GM23338 (cell line): ENCODE measurements around the gene ZNF565. TPM values are rescaled to one million over a fixed set of nuclear protein-coding genes. Genes with fewer than 3 reads are reported as not detected.
A peak's percentile ranks its signal among the peaks of the same experiment; 100 is the strongest.

Source experiments
- ATAC-seq: fragments of 200-7000 bp; cut with Tn5 transposase; 3 replicates; pipeline ENCODE4 v1.9.1; 2020
- DNase-seq: peaks from one replicate; pipeline ENCODE4 v3.0.0-alpha.2; 2015; ENCODE audit warnings: low spot score
- H2AFZ ChIP-seq: fragments of 200-600 bp; sonication (generic); 2 replicates; pipeline ENCODE4 v1.8.0; 2016; ENCODE audit warnings: antibody characterized with exemption, mild to moderate bottlenecking, moderate library complexity
- H3F3A ChIP-seq: fragments of 200-600 bp; sonication (generic); replicated peaks from 2 replicates; pipeline ENCODE4 v1.8.0; 2017; ENCODE audit warnings: antibody characterized with exemption, mixed run types, low read depth
- H3K27ac ChIP-seq: fragments of 200-600 bp; sonication (generic); 2 replicates; pipeline ENCODE4 v1.6.1; 2016; ENCODE audit warnings: low read depth
- H3K27me3 ChIP-seq: fragments of 200-600 bp; sonication (generic); 2 replicates; pipeline ENCODE4 v1.8.0; 2016; ENCODE audit warnings: mild to moderate bottlenecking, mixed run types, moderate library complexity; ENCODE audit not compliant: insufficient read depth
- H3K36me3 ChIP-seq: fragments of 200-600 bp; sonication (generic); 2 replicates; pipeline ENCODE4 v1.8.0; 2016; ENCODE audit warnings: mild to moderate bottlenecking; ENCODE audit not compliant: insufficient read depth
- H3K4me1 ChIP-seq: fragments of 200-600 bp; sonication (generic); 2 replicates; pipeline ENCODE4 v1.8.0; 2016; ENCODE audit warnings: mild to moderate bottlenecking, moderate library complexity; ENCODE audit not compliant: insufficient read depth
- H3K4me2 ChIP-seq: fragments of 200-600 bp; sonication (generic); 2 replicates; pipeline ENCODE4 v1.7.1; 2017; ENCODE audit warnings: mixed run types
- H3K4me3 ChIP-seq: fragments of 200-600 bp; sonication (generic); 2 replicates; pipeline ENCODE4 v1.6.1; 2016; ENCODE audit warnings: mixed run types
- H3K79me2 ChIP-seq: fragments of 200-600 bp; sonication (generic); replicated peaks from 2 replicates; pipeline ENCODE4 v1.8.0; 2017; ENCODE audit warnings: mild to moderate bottlenecking; ENCODE audit not compliant: insufficient read depth
- H3K9me2 ChIP-seq: fragments of 200-600 bp; sonication (generic); 2 replicates; pipeline ENCODE4 v1.8.0; 2017; ENCODE audit not compliant: insufficient read depth
- H4K20me1 ChIP-seq: fragments of 200-600 bp; sonication (generic); replicated peaks from 2 replicates; pipeline ENCODE4 v1.8.0; 2017; ENCODE audit warnings: mild to moderate bottlenecking; ENCODE audit not compliant: insufficient read depth
- H3K27ac Mint-ChIP-seq: 2 replicates; pipeline ENCODE4 v1.8.0; 2020; ENCODE audit warnings: inconsistent platforms, mild to moderate bottlenecking, moderate library complexity, mixed read lengths
- H3K27me3 Mint-ChIP-seq: 3 replicates; pipeline ENCODE4 v1.8.0; 2022; ENCODE audit warnings: low read depth, mild to moderate bottlenecking, moderate library complexity, mixed read lengths, inconsistent platforms; ENCODE audit not compliant: insufficient read depth, poor library complexity
- H3K36me3 Mint-ChIP-seq: 3 replicates; pipeline ENCODE4 v1.8.0; 2021; ENCODE audit warnings: low read depth, mild to moderate bottlenecking, inconsistent platforms, moderate library complexity, mixed read lengths
- H3K4me1 Mint-ChIP-seq: 3 replicates; pipeline ENCODE4 v1.8.0; 2020; ENCODE audit warnings: mild to moderate bottlenecking, inconsistent platforms, mixed read lengths
- H3K4me3 Mint-ChIP-seq: 3 replicates; pipeline ENCODE4 v1.8.0; 2021; ENCODE audit warnings: moderate library complexity, mild to moderate bottlenecking, inconsistent platforms, mixed read lengths
- H3K9me3 Mint-ChIP-seq: 3 replicates; pipeline ENCODE4 v1.8.0; 2020; ENCODE audit warnings: moderate library complexity, mild to moderate bottlenecking, inconsistent platforms, mixed read lengths
- CREB1 ChIP-seq: fragments of 250-450 bp; sonication (Bioruptor Pico); IDR thresholded peaks from 2 replicates; pipeline ENCODE4 v1.5.0; 2020; ENCODE audit warnings: low read depth, mild to moderate bottlenecking, moderate library complexity
- CTCF ChIP-seq, 2 experiments: fragments of 200-600 bp in 1 of 2; sonication (generic) in 1 of 2; conservative IDR thresholded peaks; 2 replicates each; pipeline versions ENCODE4 v1.5.1 to v1.6.1; 2016 to 2017; ENCODE audit warnings: antibody characterized with exemption in 2 of 2, low read depth in 2 of 2, mild to moderate bottlenecking in 2 of 2, moderate library complexity in 1 of 2
- ETS1 ChIP-seq: IDR thresholded peaks from 2 replicates; pipeline ENCODE4 v1.6.1; 2016; ENCODE audit warnings: antibody characterized with exemption
- EZH2 ChIP-seq: fragments of 200-600 bp; sonication (generic); IDR thresholded peaks from one replicate; pipeline ENCODE4 v1.8.0; 2017; ENCODE audit warnings: antibody characterized with exemption, mild to moderate bottlenecking, low read depth; ENCODE audit not compliant: unreplicated experiment
- EZH2phosphoT487 ChIP-seq: fragments of 200-600 bp; sonication (generic); IDR thresholded peaks from one replicate; pipeline ENCODE4 v1.8.1; 2018; ENCODE audit warnings: antibody characterized with exemption; ENCODE audit not compliant: unreplicated experiment
- JUNB ChIP-seq: IDR thresholded peaks from one replicate; pipeline ENCODE4 v1.6.1; 2016; ENCODE audit warnings: antibody characterized with exemption; ENCODE audit not compliant: unreplicated experiment
- NANOG ChIP-seq: IDR thresholded peaks from 2 replicates; pipeline ENCODE4 v1.6.1; 2016; ENCODE audit warnings: antibody characterized with exemption, borderline replicate concordance
- POLR2AphosphoS5 ChIP-seq: IDR thresholded peaks from 2 replicates; pipeline ENCODE4 v1.6.1; 2016; ENCODE audit warnings: antibody characterized with exemption, low read depth
- REST ChIP-seq: IDR thresholded peaks from one replicate; pipeline ENCODE4 v1.6.1; 2018; ENCODE audit warnings: antibody characterized with exemption; ENCODE audit not compliant: unreplicated experiment
- ZNF331 ChIP-seq: fragments of 250-450 bp; sonication (Bioruptor Pico); IDR thresholded peaks from 2 replicates; pipeline ENCODE4 v1.5.0; 2020; ENCODE audit warnings: low read depth, mild to moderate bottlenecking, moderate library complexity
- polyA plus RNA-seq: library from polyadenylated mRNA; unstranded; fragments of >200 nt; fragmentation: Nextera tagmentation; extraction: Ambion mirVana; gene quantifications from 2 replicates; pipeline ENCODE4 v1.2.1, GENCODE V29; 2016
- total RNA-seq: library from RNA; depleted of rRNA; stranded (reverse); fragments of >200 nt; shearing (Covaris generic); gene quantifications from 2 replicates; pipeline ENCODE4 v1.2.3, GENCODE V29; 2014

ZNF565 gene
- total and polyA plus RNA-seq, 2 experiments from 2014 or later, result 2.4 to 3.2 TPM

GRCh38 chr19:36256853-36257519, 42.5 kb upstream of the ZNF565 start (continued):
- TF ChIP-seq CTCF (conservative IDR thresholded peaks at IDR 0.05; ENCODE audit: low read depth in 2 of 2), result peak; percentile 21 to 49; a peak in 2 of 4 replicates
- TF ChIP-seq ETS1, result no peak
- TF ChIP-seq ZNF331 (CRISPR knock-in tag), result no peak

GRCh38 chr19:36256064-36256463, 41.6 kb upstream of the ZNF565 start:
- Histone ChIP-seq H2AFZ (no peak overlapping the region), H3K4me3 (no peak overlapping the region), H3K27me3 (no peaks in the 10 kb centered on the region), H3F3A (no peaks in the 10 kb centered on the region), H3K27ac (no peak overlapping the region), H3K9me2 (no peaks in the 10 kb centered on the region), H4K20me1 (no peaks in the 10 kb centered on the region), H3K4me2 (no peak overlapping the region), H3K4me1 (no peaks in the 10 kb centered on the region), H3K36me3 (no peaks in the 10 kb centered on the region), H3K79me2 (no peaks in the 10 kb centered on the region)
- Mint-ChIP-seq H3K27me3 (peaks cover 2% of the 10 kb centered on the region), H3K27ac (no peak overlapping the region), H3K36me3 (peaks cover 15% of the 10 kb centered on the region), H3K9me3 (peaks cover 39% of the 10 kb centered on the region), H3K4me3 (no peak overlapping the region), H3K4me1 (no peaks in the 10 kb centered on the region)
- ATAC-seq (no peak), DNase-seq (no peak)
- TF ChIP-seq JUNB (no peak), POLR2AphosphoS5 (no peak), REST (no peak), EZH2phosphoT487 (no peak), ZNF331 (CRISPR knock-in tag) (no peak), CREB1 (CRISPR knock-in tag) (no peak), EZH2 (no peak), ETS1 (no peak), NANOG (no peak)
